Measurements from ENCODE around the gene CYP8B1.

Gene CYP8B1

DNA sequence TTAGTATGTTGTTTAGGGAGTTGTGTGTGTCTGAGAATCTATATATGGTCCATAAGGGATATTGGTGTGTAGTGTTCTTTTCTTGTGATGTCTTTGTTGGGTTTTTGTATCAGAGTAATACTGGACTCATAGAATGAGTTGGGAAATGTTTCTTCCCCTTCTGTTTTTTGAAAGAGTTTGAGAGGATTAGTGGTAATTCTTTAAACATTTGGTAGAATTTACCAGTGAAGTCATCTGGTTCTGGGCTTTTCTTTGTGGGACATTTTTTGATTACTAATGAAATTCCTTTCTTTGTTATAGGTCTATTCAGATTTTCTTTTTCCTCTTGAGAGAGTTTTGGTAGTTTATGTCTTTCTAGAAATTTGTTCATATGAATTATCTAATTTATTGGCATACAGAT, 49.5 kb downstream of the CYP8B1 start:
- DNase-seq (ENCODE audit: low read depth), result no peak

DNA sequence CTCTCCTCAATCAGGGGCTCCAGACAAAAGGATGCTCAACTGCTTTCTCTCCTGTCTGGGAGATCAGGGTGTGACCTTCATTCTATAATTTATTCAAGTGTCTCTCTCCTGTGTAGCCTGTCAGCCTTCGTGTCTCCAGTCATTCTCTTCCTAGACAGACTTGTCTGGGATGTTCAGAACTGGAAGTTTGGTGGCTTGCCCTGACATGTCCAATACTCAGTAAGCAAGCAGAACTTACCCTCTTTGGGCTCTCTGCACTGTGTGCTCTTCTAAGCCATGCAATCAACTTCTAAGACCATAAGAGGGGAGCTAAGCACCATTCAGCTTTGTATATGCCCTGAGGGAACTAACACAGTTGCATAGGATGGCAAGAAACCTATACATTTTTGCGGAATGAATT, 52.3 kb downstream of the CYP8B1 start:
- no peak for DNase-seq (ENCODE audit: low read depth)

GRCh38 chr3:42822828-42823227, 52.9 kb downstream of the CYP8B1 start:
- no peak for DNase-seq (ENCODE audit: low read depth)
